ENCODE measurements around the gene DBF4. TPM values are rescaled to one million over a fixed set of nuclear protein-coding genes. Genes with fewer than 3 reads are reported as not detected.

Gene DBF4
- total RNA-seq, 3 donors from 2014 or later (not counting 1 experiment from before 2014, with no cell fraction given): 51.7 to 61.2 (median 54.0) TPM

DNA sequence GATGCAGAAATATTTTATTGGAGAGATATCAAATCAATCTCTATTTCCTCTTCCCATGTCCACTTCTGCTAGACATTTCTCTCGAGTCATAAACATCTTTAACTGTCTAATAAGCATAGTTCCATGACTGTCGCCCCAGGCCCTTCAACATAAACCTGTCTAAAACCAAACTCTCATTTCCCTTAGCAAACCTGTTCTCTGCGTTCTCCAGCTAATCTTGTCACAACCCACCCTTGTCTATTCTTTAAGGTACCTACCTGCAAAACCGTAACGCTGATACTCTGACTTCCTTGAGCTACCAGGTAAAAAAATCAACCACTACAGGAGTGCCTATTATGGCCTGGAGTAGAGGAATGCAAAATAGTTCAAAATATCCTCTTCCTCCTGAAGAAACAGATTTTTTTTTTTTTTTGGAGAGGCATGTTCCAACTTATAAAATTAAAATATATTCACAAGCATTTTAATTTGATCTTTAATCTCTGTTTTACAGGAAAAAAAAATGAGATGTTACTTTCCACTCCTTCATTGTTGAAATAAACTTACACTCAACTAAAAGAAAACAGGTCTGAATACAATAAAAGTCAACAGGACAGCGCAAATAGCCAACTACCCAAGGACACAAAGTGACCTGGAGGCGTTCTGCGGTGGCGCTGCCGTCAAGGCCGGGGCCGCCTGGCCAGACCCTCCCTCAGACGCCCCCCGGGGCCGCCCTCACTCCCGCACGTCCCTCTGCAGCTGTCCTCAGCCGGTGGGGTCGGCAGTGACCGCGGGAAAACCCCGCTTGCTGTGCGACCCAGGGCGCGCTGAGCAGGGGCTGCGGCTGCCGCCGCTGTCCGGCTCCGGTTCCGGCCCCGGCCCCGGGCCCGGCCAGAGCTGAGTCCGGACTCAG lies 898 bp upstream of the DBF4 start:
- under 1% methylated on average over 35 of the region's 35 CpGs for WGBS (ENCODE audit: insufficient coverage)
- peaks cover 24 to 42% of the 10 kb centered on the region in 2 donors for H3K4me1 Mint-ChIP-seq
- H3K27ac Mint-ChIP-seq: peak overlapping the region; percentile 94 to 98
- H3K27me3 Mint-ChIP-seq (ENCODE audit: low read depth in 2 of 2): no peaks in the 10 kb centered on the region
- no peaks in the 10 kb centered on the region for H3K4me1 ChIP-seq (ENCODE audit: control insufficient read depth, insufficient read depth, low read length)
- peak overlapping the region; percentile 87 for H3K27ac ChIP-seq (ENCODE audit: low read length)
- intact Hi-C loops (cut with micrococcal nuclease): loop anchor here (2.0 to 5.0 kb wide), 4 partner anchors 59 to 723 kb away; partner anchors contain the start of genes ADAM22, DMTF1 and RUNDC3B
- no peaks in the 10 kb centered on the region for H3K9me3 ChIP-seq (ENCODE audit: control insufficient read depth, insufficient read depth, low read length)
- no peaks in the 10 kb centered on the region for H3K9me3 Mint-ChIP-seq
- H3K36me3 ChIP-seq (ENCODE audit: control insufficient read depth, insufficient read depth, low read length): peaks cover 2% of the 10 kb centered on the region
- peak overlapping the region; percentile 97 for H3K4me3 Mint-ChIP-seq
- H3K36me3 Mint-ChIP-seq: peaks cover 6% of the 10 kb centered on the region
- H3K4me3 ChIP-seq (ENCODE audit: low read length): peak overlapping the region; percentile 94
- peak; percentile 1 to 6 (median 2) for ATAC-seq
- TF ChIP-seq, protein P1, sequence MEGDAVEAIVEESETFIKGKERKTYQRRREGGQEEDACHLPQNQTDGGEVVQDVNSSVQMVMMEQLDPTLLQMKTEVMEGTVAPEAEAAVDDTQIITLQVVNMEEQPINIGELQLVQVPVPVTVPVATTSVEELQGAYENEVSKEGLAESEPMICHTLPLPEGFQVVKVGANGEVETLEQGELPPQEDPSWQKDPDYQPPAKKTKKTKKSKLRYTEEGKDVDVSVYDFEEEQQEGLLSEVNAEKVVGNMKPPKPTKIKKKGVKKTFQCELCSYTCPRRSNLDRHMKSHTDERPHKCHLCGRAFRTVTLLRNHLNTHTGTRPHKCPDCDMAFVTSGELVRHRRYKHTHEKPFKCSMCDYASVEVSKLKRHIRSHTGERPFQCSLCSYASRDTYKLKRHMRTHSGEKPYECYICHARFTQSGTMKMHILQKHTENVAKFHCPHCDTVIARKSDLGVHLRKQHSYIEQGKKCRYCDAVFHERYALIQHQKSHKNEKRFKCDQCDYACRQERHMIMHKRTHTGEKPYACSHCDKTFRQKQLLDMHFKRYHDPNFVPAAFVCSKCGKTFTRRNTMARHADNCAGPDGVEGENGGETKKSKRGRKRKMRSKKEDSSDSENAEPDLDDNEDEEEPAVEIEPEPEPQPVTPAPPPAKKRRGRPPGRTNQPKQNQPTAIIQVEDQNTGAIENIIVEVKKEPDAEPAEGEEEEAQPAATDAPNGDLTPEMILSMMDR (IDR thresholded peaks at IDR 0.05): no peak
- H3K27me3 ChIP-seq (ENCODE audit: control insufficient read depth, insufficient read depth, low read length): no peaks in the 10 kb centered on the region
- DNase-seq: peak in 1 of 2 donors; percentile 48

DNA sequence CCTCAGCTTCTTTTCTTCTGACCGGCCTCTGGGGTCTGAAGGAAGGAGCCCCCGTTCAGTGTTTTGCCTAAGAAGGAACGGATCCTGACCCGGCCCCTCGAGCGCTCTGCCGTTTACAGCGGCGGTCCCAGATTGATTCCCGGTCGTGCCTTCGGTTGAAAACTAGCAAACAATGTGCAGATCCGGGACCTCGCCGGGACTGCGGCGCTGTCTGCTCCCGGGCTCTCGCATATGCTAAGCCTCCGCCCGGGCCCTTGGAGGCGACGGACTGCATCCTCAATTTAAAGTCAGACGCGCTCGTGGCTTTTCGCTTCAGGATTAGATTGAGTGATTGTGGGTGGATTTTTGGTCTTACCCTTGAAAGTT lies 559 bp downstream of the DBF4 start:
- peak overlapping the region; percentile 88 for H3K27ac ChIP-seq (ENCODE audit: low read length)
- Mint-ChIP-seq H3K27ac (peak overlapping the region; percentile 94 to 98), H3K36me3 (peaks cover 5% of the 10 kb centered on the region), H3K9me3 (no peaks in the 10 kb centered on the region), H3K4me1 (peaks cover 24 to 48% of the 10 kb centered on the region in 2 donors), H3K27me3 (ENCODE audit: low read depth in 2 of 2) (no peaks in the 10 kb centered on the region), H3K4me3 (peak overlapping the region; percentile 97)
- H3K36me3 ChIP-seq (ENCODE audit: control insufficient read depth, insufficient read depth, low read length): peaks cover 6% of the 10 kb centered on the region
- peak in 1 of 3 donors; percentile 5 for ATAC-seq
- no peaks in the 10 kb centered on the region for H3K9me3 ChIP-seq (ENCODE audit: control insufficient read depth, insufficient read depth, low read length)
- TF ChIP-seq, protein P1 (IDR thresholded peaks at IDR 0.05): no peak
- DNase-seq: peak; percentile 33 to 64
- intact Hi-C loops (cut with micrococcal nuclease): loop anchor here (2.0 to 5.0 kb wide), 4 partner anchors 58 to 725 kb away; partner anchors contain the start of genes ADAM22, DMTF1 and RUNDC3B
- H3K4me1 ChIP-seq (ENCODE audit: control insufficient read depth, insufficient read depth, low read length): no peaks in the 10 kb centered on the region
- WGBS (ENCODE audit: insufficient coverage): under 1% methylated on average over 23 of the region's 27 CpGs
- peak overlapping the region; percentile 72 for H3K4me3 ChIP-seq (ENCODE audit: low read length)
- H3K27me3 ChIP-seq (ENCODE audit: control insufficient read depth, insufficient read depth, low read length): no peaks in the 10 kb centered on the region

DNA sequence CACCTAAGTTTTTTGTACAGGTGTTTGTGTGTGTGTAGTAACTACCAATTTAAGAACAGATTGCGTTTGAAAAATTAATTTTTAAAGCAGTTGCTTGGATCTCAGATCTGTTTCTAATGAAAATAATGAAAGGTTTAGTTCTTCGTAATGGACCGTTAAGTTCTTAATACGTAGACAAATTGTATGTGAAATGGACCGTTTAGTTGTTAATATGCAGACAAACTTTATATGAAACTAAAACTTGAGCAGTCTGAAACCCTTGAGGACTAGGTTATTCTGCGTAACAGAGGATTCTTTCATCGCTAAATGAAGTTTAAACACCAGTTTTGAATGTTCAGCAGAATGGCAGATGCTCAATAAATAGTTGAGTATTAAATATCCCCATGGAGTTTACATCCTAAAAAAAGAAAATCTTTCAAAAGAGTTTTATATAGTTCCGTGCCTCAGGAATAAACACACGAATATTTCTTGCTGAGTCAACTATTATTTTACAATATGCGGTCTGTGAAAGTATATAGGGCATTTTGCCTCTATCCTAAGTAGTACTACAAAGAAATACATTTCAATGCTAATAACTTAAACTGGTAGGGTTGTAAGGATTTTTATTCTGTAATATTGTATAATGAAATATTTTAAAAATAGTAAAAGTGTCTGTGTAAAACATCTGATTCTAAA lies 1.2 kb downstream of the DBF4 start:
- Mint-ChIP-seq H3K27ac (peak overlapping the region; percentile 94 to 98), H3K4me3 (peak overlapping the region; percentile 97), H3K36me3 (no peaks in the 10 kb centered on the region), H3K4me1 (peaks cover 24 to 47% of the 10 kb centered on the region in 2 donors), H3K27me3 (ENCODE audit: low read depth in 2 of 2) (no peaks in the 10 kb centered on the region), H3K9me3 (no peaks in the 10 kb centered on the region)
- TF ChIP-seq, protein P1 (IDR thresholded peaks at IDR 0.05): no peak
- Histone ChIP-seq H3K27me3 (ENCODE audit: control insufficient read depth, insufficient read depth, low read length) (no peaks in the 10 kb centered on the region), H3K36me3 (ENCODE audit: control insufficient read depth, insufficient read depth, low read length) (peaks cover 6% of the 10 kb centered on the region), H3K9me3 (ENCODE audit: control insufficient read depth, insufficient read depth, low read length) (no peaks in the 10 kb centered on the region), H3K4me1 (ENCODE audit: control insufficient read depth, insufficient read depth, low read length) (no peaks in the 10 kb centered on the region), H3K27ac (ENCODE audit: low read length) (peak overlapping the region; percentile 88), H3K4me3 (ENCODE audit: low read length) (peak overlapping the region; percentile 72)
- intact Hi-C loops (cut with micrococcal nuclease): loop anchor here (2.0 to 5.0 kb wide), 4 partner anchors 57 to 725 kb away; partner anchors contain the start of genes ADAM22, DMTF1 and RUNDC3B
- ATAC-seq: no peak
- DNase-seq: peak in 1 of 2 donors; percentile 12
- 16% methylated on average over 7 of the region's 10 CpGs for WGBS (ENCODE audit: insufficient coverage)

Measured in natural killer cell (primary cell).